NCI-H187 treated with DMSO at 0.1 percent for 48 hours (cell line): ENCODE data around the gene PRKCH.

Experiments used
- DNase-seq: peaks from one replicate; lab custom pipeline; 2025; lab: John Stamatoyannopoulos, UW

The PRKCH gene

DNA sequence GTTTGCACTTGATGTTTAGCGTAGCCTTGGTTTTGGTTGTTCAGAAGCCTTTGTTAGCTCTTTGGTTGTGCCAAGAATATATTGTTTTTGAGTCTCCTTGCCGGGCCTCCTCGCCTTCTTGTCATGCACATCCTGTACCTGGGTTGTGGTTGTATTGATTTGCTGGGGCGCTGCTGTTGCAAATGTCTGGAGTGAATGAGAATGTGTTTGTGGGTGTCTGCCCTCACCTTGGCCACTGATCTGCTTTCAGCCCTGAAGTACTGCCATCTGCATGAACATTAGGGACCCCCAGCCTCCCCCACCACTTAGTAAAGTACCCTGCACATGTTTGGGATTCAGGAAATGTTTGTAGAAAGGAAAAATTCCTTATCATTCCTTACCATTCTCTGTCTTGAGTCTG is 16.5 kb downstream of the PRKCH start:
- no peak for DNase-seq

DNA sequence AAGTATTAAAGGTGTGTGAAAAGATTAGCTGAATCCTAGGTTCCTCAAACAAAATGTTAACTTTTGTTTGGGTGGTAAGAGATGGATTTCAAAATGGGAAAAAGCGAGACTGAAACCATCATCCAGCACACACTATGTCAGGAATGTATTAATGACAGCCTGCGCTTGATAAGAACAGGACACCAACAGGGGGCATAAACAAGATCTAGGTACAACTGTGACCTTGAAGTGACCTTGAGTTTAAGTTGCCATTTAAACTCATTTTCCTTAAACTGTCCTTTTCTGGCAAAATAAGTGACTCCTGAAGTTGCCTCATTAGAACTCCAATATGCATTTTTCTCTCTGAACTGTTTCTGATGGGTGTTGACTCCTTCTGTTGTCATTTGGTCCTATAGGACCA is 17.1 kb downstream of the PRKCH start:
- DNase-seq = no peak

DNA sequence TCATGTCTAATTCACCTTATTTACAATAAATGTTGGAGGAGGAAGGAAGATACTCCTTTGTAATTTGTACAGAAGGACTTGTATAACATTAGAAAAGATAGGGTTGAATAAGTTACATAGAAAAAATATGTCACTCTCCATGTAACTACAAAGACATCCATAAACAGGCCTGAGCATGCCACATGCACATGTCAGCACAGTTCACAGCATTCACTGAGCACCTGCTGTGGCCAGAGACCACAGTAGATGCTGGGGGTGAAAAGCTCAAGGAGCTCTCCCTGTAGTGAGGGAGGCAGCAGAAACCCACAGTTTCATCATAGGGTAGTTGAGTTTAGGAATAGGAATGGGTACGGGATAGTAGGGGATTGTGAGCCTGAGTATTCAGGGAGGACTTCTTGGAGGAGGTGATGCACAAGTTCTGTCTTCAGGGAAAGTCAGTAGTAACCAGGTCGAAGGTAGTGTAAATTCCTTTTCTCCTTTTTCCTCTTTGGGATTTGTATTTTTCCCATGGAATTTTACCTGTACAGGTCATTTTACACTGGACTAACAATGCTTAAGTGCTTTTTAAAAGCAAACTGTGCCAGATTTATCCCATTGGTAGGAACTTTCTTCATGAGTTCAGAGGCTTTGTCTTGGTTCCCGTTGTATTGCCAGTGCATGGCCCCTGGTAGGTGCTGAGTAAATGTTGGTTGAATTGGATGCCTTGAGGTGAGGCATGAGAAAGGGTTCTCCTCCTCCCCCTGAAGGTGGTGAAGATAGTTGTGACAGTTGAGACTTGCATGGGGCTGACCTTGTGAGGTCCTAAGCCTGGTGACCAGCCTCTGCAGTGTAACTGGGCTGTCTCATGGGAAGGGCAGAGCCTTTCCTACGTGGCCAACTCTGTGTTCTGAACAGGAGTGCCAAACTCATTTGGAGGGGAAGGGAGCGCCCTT is 20.2 kb downstream of the PRKCH start:
- DNase-seq = no peak

DNA sequence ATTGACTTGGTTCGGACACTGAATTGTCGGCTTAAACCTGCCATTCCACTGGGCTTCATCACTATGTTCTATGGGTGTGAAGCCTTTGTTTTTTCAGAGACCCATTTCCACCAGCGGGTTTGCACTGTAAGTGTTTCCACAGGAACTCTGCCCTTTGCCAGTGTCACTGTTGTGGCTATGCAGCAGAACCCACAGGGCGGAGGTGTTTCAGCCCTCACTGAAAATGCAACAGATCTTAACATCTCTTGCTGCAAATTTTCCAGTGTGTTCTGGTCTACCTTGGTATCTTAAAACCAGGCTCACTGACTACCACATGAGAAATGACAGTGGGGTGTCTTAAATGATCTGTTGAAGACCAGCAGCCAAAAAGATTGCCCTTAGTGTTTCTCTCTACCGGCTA is 21.1 kb downstream of the PRKCH start:
- no peak for DNase-seq

DNA sequence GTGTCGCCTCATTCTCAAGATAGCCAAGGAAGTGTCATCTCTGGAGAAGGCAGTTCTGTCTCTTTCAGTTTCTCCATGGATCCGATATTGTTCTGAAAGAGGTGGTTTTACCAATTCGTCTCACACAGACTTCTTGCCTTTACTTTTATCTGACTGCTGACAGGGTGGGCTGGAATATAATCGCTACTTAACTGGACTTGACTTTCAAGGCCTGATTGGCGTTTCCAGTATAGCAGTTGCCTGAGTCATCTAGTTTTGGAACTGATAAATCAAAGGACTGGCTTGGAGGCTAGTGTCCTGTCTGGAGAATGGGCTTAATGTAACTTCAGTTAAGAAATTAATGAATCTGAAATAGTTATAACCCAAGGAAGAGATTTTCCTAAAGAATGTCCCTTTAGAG is 21.6 kb downstream of the PRKCH start:
- no peak for DNase-seq

DNA sequence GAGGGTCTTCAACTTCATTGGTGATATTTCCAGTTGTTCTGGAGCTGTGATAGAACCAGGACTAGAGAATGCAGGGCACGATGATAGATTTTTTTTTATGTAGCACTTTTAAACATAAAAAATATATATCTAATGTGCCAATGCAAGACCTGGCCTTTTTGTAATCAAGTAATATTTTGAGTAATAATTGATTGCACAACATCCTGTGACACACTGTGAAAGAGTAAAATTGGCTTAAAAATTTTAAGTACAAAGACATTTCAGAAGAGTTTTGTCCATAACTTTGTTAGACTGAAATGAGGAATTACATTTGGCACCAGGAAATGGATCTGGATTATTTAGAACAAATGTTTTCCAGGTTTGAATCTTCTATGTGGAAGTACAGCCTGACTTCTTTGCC is 22.1 kb downstream of the PRKCH start:
- DNase-seq = no peak

DNA sequence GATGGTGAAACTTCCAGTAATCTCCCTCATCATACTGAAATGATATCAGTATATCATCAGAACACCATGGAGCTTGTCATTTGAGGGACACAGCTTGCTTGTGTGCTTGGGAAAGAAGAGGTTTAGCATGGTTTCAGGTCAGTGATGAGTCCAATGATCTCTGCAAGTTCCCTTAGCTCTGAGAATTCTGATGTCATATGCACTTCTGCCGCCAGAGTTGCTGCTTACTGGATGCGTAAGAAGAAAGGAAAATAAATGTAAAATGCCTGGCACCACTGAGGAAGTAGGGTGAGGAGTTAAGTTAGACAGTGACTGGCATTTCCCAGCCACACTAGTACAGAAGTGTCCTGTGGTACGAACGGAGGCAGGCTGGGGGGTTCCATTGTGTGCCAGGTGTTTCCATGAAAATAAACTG is 22.6 kb downstream of the PRKCH start:
- no peak for DNase-seq

DNA sequence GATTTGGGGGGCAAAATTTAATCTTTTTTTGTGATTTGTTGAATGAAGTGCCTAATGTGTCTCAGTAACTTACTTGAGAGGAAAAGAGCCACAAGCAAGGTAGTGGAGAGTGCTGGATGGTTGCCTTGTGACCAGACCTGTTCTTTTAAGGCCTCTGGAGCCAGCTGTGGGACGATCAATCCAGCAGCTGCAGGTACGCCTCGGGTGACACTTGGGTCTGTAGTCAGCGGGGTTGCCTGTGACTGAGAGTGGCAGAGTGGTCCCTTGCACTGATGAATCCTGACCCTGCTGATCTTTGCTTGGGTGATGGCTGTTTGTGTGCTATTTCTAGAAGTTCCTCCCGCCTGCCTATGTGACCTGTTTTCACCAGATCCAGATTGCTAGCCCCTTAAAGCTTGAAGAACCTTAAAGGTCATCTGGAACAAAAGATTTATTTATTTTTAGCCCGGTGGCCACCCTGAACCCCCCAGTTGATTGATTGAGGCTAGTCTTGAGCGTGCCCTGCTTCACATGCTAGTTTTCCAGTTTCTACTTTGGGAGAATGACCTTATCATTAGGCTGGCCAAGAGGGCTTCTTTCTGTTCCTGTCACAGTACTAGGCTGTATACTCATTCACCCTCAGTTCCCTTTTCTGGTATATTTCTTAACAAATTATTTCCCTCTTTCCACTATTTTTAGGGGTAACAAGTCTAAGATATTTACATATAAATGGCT is 23.2 kb downstream of the PRKCH start:
- DNase-seq = no peak

DNA sequence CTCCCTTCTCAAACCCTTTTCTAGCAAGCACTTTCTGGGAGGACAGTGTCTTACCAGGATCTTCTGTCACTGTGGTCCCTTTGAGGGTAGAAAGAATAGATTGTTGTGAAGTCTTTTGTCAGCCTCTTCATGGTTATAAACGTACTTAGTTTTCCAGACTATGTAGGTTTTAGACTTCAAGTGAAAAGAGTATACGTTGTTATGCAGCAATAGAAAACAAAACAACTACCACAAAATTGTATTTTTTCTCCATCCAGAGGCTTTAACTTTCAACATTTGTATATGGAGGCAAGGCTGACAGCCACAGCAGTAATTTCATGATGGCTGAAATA is 23.7 kb downstream of the PRKCH start:
- DNase-seq = no peak

DNA sequence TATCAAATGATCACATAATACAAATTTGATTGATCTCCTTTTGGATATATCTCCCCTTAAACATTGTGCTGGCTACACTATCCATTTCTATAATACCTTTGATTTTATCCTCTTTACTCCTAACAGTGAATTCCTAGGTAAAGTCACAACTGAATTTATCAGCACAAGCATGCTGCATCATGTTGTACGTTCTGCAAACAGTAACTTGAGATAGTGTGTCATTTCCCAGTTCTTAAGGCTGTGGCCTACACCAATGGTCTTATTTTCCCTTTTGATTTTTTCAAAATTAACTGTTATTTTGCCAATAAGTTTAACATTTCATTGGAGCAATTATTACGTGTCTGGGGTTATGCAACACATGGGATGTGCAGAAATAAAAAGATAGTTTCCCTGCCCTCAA is 24.8 kb downstream of the PRKCH start:
- DNase-seq = no peak

DNA sequence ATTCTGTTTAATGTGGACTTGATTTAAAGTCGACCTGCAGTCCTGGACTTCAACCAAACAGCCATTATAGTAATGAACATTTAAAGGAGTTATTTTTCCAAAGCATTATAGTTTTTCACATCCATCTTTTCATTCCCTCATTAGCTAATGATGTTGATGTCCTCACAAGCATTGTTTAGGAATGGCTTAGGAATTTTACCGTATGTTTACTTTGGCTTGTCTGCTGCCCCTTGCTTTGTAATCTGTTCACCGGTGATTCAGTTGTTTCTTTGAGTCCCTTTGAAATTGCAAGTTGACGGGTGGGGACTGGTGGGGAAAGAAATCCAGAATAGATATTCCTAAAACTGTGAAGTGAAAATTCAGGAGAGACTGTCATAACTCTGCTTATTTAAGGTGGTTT is 25.4 kb downstream of the PRKCH start:
- no peak for DNase-seq

DNA sequence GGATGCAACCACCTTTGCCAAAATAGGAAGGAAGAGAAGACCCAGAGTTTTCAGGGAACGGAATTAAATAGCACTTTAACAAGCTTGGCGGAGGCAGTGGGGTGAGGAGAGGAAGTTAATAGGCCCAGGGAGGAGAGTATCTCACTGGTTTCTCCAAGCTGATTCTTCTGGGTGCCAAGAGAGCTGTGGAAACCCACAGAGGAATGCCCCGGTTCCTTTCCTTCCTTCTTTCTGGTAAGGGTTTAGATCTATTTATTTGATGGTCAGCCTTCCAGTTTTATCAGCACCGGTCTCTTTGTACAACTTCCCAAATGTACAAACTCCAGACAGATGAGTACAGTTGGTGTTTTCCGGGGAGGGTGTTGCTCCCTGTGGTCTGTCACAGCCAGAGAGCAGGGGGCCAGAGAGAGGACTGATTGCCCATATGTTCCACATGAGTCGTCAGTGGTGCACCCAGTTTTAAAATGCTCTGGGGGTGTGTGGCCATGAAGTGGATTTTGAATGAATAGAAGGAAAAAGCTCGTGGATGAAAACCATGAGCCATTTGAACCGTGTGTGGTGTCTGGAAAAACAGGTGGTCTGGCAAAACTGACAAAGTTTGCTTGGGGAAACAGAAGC is 26.6 kb downstream of the PRKCH start:
- DNase-seq = no peak

DNA sequence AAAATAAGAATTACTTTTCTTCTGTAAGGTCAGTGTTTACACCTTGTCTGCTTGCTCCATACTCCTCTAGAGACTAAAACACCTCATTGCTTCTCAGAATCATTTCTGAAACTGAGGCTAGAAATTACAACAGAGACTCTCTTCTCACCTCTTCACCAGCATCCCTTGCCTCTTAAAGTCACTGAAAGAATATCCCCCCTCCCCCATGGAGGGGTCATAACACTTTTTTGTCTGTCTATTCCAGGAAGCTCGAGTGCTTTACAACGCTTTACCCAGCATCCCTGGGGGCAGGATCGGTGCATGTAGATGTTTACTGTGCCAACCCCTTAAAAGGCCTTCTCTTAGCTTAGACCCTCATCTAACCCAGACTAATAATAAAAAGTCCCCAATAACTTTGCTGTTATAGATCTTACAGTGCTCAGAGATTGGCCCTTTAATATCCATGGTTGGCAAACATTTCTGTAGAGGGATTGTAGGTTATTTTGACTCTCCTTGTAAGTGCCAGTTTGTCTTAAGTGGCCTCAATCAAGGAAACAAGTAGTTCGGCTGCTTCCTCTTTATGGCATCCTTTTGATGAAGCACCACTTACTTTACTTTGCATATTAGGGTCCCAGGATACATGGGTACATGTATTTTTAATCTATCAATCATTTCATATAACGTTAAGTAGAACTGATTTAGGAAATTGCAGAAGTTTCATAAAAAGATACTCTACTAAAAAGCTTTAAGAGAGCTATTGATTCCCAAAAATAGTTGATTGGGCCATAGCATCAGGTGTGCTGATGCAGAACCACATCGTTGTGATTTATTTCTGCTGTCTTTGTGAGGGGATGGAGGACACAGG is 29.3 kb downstream of the PRKCH start:
- no peak for DNase-seq

DNA sequence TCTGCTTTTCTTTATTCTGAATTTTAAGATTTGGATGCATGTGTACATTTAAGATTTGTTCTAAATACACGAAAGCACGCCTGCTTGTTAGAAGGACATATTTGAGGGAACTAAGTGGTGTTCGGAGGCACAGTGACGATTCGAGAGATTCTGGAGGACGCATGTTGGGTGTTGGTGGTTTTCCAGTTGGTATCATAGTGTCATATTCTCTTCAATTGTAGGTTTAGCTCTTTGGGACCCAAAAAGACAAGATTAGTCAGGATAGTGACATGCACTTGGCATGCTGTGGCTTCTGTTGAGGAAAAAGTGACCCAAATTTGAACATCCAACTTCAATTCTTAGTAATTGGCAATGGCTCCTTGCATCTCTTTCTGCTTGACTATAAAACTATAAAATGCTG is 30.1 kb downstream of the PRKCH start:
- no peak for DNase-seq

DNA sequence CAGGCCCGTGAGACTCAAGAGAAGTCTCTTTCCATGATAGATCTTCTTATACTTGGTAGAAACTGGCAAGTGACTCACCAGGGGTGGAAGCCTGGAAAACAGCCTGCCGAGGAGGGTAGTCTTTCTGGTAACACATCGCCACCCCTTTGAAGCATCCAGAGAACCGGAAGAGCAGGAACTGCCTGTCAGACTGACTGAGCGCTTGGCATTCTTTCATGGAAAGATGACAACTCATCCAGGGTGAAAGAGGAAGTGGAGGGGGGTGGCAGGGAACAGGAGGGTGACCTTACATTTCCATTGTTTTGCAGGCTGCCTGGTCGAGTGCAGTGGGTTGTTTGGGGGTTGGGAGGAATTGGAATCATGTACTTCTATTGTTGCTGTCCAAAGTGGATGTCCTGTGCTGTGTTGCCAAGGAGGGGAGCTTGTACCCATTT is 34.5 kb downstream of the PRKCH start:
- DNase-seq = no peak

DNA sequence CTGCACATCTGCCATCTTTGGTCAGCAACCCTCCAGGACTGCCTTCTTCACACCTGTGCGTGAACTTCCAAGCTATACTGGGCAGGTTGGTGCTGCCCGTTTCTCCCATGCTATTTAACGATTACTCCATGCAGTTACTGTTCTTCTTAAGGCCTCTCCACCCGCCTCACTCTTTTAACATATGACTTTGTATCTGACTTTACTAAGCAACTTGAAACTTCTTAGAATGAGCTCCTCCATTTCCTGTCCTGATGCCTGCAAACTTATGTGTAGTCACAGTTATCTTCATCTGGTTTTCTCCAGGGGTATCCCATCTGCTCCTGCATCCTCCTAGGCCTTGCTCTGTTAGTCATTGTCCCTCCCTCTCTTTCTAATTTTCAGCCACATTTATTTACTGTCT is 35.7 kb downstream of the PRKCH start:
- no peak for DNase-seq

DNA sequence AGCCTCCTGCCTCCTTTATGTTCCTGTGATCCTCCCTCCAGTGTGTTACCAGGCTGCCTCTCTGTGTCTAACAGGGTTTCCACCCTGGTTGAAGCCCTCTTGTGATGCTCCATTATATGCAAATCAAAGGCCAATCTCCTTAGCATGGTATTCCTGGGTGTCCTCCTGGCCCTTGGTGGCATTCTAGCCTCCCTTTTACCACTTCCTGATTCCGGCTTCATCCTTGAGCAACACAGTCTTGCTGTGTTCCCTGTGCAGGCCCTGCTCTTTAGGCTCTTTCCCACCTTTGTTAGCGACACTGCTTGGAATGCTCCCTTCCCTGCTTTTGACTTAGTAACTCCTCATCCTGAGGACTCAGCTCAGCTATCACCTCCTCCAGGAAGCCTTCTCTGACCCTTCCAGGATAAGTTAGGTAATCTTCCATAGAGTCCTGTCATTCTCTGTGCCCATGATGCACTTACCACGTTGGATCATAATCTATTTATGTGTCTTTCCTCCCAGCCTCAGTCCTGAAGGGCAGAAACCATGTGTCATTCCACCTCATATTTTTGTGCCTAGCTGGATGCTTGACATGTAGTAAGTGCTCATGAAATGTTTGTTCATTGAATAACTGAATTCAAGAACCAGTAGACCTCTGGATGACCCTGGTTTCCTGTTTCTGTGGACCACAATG is 37.3 kb downstream of the PRKCH start:
- no peak for DNase-seq

DNA sequence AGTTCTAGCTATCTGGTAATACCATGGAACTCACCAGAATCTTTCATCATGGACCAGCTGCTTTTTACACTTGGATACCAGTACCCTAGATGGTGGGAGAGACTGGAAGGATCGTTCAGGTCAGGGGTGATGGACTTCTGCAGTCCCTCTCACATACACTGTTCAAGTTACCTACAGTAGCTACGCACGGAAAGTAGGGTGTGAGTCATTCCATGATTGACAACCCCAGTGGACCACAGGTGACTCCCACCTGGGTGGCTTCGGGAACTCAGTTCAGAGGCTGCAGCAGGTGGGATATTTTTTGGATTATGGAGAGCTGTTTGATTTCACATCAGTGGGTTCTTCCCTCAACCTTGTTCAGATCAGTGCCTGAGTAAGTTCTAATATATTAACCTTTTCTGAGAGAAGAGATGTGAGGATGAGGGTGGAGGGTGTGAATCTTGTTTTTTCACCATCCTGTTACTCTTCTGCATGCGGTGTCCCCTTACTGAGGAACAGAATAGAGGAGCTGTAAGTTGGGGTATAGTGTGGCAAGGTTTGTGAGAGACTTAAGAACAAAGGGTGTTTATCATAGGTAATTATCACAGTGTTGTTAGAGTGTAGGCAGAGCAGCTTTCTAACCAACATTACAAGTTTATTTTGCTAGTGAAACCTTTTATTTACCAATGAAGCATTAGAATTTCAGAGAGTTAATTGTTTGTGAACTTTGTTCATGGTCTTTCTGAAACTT is 39.6 kb downstream of the PRKCH start:
- no peak for DNase-seq

DNA sequence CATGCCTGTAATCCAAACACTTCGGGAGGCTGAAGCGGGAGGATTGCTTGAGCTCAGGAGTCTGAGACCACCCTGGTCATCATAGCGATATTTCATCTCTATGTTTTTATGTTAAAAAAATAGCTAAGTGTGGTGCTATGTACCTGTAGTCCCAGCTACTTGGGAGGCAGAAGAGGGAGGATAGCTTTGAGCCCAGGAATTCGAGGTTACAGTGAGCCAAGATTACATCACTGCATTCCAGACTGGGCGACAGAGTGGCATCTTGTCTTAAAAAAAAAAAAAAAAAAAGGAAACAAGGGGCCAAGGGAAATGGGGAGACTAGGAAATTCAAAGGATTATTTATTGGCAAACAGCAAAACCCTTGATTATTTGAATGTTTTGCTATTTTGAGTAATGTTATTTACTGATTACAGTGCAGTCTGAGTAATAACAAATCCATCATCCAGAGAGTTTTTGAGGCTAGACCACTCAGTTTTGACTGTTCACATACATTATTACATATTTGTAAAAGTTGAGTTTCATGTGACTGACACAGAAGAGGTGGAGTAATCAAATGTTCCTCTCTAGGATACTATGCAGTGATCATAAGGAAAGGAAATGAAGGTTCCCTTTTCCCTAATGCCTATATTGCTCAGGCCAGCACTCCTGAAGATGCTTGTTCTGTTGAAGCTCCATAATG is 40.8 kb downstream of the PRKCH start:
- DNase-seq = no peak

DNA sequence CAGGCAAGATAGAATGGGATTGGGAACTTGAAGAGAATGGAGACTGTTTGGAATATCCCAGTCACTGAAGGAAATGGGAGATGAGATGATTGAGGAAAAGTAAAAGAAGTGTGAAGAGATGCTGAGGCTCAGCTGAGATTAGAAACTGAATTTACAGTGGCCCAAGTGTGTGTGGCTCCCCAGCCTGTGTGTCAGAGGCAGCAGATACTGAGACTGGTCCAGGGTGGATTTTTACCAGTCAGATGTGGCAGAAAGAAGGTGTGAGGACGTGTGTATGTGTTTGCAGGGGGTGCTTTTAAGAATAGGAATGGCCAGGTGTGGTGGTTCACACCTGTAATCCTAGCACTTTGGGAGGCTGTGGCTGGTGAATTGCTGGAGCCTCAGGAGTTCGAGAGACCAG is 42.9 kb downstream of the PRKCH start:
- no peak for DNase-seq
